SU-DHL-6 (cell line): ENCODE data around the gene KLHL20.

Source experiments
- EZH2phosphoT487 ChIP-seq: fragments of 200-600 bp; sonication (generic), shearing (Covaris generic); conservative IDR thresholded peaks from 2 replicates; pipeline ENCODE4 v1.6.1; 2018; ENCODE audit warnings: mild to moderate bottlenecking, antibody characterized with exemption, low read length, moderate library complexity, mixed read lengths
- TF ChIP-seq, protein P1 (sequence below): fragments of 200-600 bp; sonication (generic); IDR thresholded peaks from one replicate; pipeline ENCODE4 v1.5.1; 2017; ENCODE audit warnings: antibody characterized with exemption, mild to moderate bottlenecking, low read length, moderate library complexity; ENCODE audit not compliant: insufficient read depth, poor library complexity, severe bottlenecking

- TF ChIP-seq, protein P1, sequence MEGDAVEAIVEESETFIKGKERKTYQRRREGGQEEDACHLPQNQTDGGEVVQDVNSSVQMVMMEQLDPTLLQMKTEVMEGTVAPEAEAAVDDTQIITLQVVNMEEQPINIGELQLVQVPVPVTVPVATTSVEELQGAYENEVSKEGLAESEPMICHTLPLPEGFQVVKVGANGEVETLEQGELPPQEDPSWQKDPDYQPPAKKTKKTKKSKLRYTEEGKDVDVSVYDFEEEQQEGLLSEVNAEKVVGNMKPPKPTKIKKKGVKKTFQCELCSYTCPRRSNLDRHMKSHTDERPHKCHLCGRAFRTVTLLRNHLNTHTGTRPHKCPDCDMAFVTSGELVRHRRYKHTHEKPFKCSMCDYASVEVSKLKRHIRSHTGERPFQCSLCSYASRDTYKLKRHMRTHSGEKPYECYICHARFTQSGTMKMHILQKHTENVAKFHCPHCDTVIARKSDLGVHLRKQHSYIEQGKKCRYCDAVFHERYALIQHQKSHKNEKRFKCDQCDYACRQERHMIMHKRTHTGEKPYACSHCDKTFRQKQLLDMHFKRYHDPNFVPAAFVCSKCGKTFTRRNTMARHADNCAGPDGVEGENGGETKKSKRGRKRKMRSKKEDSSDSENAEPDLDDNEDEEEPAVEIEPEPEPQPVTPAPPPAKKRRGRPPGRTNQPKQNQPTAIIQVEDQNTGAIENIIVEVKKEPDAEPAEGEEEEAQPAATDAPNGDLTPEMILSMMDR, result no peak
- TF ChIP-seq EZH2phosphoT487, result no peak
These were observed 29.9 kb downstream of the KLHL20 start for GRCh38 chr1:173744651-173745050.
